ENCODE data around the gene BMPER.

Gene BMPER

GRCh38 chr7:34096777-34097176, 191.4 kb downstream of the BMPER start:
- no peak for DNase-seq (ENCODE audit: low spot score)
- no peak for TF ChIP-seq CTCF (IDR thresholded peaks at IDR 0.05; ENCODE audit: extremely low read depth, missing control alignments)

GRCh38 chr7:34100661-34101060, 195.3 kb downstream of the BMPER start:
- TF ChIP-seq CTCF (IDR thresholded peaks at IDR 0.05; ENCODE audit: extremely low read depth, missing control alignments) = no peak
- DNase-seq (ENCODE audit: low spot score) = no peak

DNA sequence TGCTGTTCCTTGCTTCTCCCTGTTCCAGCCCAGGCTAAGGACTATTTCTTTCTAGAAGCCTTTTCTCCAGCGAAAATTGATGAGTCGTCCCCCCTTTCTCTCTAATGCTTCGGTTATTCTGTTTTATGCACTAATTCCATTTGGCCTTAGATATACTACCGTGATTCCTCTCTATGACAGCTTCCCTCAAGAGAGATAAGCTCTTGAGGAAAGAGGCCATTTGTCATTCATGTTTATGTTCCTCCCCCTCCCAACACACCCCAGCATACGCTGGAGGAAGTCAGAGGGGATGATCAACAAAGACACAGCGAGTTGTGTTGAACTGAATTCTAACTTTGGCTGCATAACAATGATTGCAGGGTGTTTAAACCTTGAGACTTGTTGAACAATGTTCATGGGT, 198.8 kb downstream of the BMPER start:
- no peak for DNase-seq (ENCODE audit: low spot score)
- TF ChIP-seq CTCF (IDR thresholded peaks at IDR 0.05; ENCODE audit: extremely low read depth, missing control alignments) = no peak

- no peak for DNase-seq (ENCODE audit: low spot score)
- TF ChIP-seq CTCF (IDR thresholded peaks at IDR 0.05; ENCODE audit: extremely low read depth, missing control alignments) = no peak
These were observed 199.7 kb downstream of the BMPER start for GRCh38 chr7:34104992-34105391.

GRCh38 chr7:34107276-34107675, 201.9 kb downstream of the BMPER start:
- TF ChIP-seq CTCF (IDR thresholded peaks at IDR 0.05; ENCODE audit: extremely low read depth, missing control alignments) = no peak
- DNase-seq (ENCODE audit: low spot score) = no peak

GRCh38 chr7:34108165-34108564, 202.8 kb downstream of the BMPER start:
- TF ChIP-seq CTCF (IDR thresholded peaks at IDR 0.05; ENCODE audit: extremely low read depth, missing control alignments) = no peak
- no peak for DNase-seq (ENCODE audit: low spot score)

- no peak for DNase-seq (ENCODE audit: low spot score)
- TF ChIP-seq CTCF (IDR thresholded peaks at IDR 0.05; ENCODE audit: extremely low read depth, missing control alignments) = no peak
These were observed 204.8 kb downstream of the BMPER start for GRCh38 chr7:34109936-34110780.

All from GM20000 (cell line).